Measurements from ENCODE around the gene SLC22A1.

- no peak for TF ChIP-seq CTCF (IDR thresholded peaks at IDR 0.05)
- no peak for TF ChIP-seq POLR2A (IDR thresholded peaks at IDR 0.05)
- no peak for TF ChIP-seq POLR2AphosphoS5 (IDR thresholded peaks at IDR 0.05)
These were observed 51.1 kb downstream of the SLC22A1 start for GRCh38 chr6:160172704-160173103.

Measured in breast epithelium (tissue), 3 donors.